ENCODE measurements around the gene MRPL38.

MRPL38 gene

DNA sequence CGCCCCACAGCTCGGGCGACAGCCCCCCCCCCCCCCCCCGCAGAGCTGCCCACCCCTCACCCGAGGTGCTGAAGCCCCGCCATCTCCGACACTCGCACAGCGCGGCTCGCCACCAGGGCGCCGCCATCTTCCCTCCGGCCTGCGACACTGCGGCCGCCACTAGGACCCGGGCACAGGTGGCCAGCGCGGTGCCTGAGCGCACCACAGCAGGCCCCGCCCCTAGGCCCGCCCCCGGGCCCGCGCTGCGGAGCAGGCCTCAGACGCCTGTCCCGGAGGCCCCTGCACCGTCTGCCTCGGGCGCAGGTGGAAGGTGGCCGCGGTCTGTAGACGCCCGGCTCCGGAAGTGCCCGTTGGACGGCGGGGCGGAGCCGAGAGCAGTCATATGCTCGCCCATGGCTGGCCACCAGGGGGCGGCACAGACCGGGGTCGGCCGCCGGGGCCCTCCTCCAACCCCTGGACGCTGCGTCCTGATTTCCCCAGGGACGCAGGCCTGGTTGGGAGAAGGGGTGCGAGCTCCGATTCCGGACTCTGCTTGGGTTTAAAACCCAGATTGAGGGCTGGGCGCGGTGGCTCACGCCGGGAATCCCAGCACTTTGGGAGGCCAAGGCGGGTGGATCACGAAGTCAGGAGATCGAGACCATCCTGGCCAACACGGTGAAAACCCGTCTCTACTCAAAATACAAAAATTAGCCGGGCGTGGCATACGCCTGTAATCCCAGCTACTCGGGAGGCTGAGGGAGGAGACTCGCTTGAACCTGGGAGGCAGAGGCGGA is at the start of gene MRPL38:
MRPL38 (minus strand) TSS at position 136 of the 773 bp plus-strand sequence; CDS start at position 127, 9 bp downstream.
- peak; percentile 96 to 99 for DNase-seq

DNA sequence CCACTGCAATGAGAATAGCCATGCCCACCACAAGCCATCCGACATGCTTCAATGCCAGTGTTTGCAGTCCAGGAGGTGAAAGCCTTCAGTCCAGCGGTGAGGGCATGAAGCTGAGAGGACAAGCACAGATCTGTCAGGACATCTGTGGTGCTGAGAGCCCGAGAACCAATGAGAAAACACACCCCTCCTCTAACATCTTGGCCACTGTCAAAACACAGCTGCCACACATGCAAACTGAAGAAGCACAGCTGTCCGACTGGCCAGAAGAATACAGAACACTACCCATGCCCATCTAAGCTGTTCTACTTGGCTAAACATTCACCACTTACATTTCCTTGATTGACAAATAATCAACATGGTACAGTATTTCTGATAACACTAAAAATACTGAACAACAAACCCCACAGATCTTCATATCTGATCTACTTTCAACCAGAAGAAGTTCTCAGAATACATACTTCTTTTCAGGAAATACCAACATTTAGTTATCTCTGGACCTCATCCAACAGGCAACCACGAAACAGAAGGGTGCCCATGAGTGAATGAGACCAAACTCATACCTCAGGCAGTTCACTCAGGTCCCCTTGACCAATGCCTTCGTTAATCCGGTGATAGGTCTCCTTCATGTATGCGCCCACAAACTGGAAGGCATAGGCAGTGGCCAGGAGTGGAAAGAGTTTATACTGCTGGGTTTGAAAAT is 46.3 kb upstream of the MRPL38 start:
- no peak for DNase-seq

DNA sequence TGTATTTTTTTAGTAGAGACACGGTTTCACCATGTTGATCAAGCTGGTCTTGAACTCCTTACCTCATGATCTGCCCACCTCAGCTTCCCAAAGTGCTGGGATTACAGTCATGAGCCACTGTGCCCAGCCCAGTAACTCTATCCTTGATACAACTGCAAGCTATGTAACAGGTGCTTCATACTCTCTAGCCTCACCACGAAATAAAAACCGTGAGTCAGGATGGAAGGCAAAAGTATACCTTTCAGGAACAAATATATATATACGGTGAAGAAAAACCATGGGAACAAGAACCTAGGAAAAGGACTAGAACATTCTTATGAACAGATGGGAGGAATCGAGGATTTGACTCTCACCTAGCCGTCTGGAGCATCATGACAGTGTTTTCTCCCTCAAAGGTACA is 45.7 kb upstream of the MRPL38 start:
- no peak for DNase-seq

DNA sequence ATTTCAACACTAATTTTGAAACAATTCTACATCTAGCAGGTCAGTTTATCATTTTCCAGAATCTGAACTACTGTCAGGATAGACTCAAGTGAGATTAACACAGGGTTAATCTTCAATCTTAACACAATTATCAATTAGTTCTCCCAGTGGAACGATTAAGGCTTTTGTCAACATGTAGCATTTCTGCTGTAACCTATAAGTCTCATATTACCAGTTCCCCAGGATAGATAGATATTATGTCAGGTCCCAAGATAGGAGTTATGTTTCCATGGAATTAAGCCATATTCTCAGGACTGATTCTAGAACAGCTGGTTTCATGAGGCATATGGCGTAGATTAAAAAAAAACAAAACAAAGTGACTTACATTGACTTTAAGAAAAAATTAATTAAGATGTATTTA is 40.5 kb upstream of the MRPL38 start:
- DNase-seq, result no peak

DNA sequence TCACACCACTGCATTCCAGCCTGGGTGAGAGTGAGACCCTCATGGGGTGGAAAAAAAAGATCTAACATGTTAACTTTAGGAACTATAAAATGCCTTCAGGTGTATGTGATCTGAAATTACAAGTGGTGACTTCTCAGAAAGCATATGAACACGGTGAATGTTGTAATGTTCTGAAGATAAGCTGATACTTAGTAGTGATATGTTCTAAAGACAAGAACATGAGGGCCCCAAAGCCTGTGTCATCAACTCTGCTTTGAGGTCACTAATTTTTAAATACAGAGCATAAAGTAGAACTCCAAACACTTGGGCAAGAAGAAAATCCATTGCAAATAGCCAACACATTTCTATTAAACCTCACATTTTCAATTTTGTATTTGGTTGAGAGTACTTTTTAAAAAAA is 38.8 kb upstream of the MRPL38 start:
- DNase-seq, result no peak

DNA sequence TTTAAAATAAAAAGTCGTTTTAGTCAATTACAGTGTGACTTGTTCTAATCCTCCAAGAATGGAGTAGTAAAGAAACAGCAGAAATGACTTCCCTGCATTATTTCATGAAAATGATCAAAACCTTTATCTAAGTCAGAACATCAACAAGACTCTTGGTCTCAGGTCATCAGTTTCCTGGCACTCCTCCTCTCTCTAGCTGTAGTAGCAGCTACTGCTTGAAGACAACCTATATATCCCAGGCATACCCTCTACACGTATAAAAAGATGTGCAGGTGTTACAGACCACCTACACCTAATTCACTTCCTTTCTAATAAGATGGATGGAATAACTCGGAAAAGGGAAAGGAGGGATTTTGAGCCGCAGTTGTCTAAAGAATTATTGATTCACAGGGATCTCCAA is 37.8 kb upstream of the MRPL38 start:
- no peak for DNase-seq

DNA sequence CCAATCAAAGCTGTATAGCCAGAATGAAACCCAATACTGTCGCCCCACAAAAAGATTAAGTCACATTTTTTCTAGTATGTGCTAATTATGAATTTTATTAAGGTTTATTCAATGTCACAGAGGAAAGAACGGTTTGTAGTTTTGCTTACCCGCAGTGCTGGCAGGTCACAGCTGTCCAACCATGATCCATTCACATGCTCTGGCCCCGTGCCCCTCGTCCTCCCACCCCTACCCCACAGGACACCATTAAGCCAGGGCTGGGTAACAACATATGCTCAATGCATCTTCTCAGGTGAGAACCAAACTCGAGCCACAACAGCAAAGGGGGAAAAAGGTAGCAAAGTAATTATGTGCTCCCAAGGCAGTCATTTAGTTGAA is 36.7 kb upstream of the MRPL38 start:
- DNase-seq, result peak in 1 of 2 experiments; percentile 20

DNA sequence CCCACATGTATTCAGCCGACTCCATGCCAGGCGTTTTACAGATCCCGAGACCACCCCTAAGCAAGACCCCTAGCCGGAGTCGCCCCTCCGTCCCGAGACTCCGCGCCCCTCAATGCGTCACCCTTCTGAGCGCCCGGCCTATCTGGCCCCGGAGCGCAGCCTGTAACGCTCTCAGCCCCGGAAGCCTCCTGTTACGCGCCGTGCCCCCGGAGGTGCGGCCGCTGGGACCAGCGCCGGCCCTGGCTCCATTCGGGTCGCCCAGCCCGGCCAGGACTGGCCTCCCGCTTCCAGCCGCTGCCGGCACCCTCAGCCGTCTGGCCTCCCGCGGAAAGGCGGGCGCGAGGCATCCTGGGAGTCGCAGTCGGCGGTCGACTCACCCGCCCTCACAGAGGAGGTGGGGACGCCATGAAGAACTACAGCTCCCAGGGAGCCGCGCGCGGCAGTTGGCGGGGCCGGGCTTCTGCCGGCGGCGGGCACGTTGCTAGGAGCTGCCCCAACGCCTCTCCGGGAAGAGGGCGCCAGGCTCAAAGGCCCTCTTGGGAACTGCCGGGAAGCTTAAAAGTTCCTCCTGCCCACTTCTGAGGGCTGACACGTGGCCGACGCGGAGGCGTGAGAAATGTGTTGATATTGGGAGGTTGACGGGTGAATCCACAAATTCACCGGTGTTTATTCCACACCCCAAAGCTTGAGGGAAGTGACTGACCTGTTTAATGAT is 36.2 kb upstream of the MRPL38 start, which contains the start of gene FBF1:
FBF1 (minus strand) TSS at position 316 of the 715 bp plus-strand sequence. CDS start 2,893 bp downstream, outside the sequence.
- peak; percentile 92 for DNase-seq

DNA sequence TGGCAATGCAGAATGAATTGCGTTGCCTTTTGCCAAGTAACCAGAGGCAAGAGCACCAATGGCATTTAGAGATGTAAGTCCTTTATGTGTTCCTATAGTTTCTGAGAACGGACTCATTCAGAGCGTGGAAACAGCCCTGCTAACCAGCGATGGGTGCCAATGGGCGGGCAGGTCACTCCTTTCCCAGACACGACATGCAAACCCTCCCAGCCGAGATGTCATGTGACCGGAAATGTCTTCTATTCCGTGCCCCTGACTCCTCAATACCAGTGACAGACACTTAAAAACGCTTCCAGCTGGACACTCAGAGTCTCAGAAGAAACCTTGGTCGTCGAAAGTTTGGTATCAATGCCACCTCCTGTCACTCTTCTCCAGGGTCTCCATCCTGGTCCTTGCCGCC is 33.0 kb upstream of the MRPL38 start:
- DNase-seq, result no peak

DNA sequence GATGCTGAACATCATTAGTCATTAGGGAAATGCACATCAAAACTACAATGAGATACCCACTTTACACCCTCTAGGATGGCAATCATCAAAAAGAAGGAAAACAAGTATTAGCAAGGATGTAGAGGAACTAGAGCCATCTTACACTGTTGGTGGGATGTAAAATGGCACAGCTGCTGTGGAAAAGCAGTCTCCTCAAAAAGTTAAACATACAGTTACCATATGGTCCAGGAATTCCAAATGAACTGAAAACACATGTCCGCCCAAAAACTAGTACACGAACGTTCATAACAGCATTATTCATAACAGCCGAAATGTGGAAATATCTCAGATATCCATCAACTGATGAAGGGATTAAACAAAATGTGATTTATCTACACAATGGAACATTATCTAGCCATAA is 29.1 kb upstream of the MRPL38 start:
- no peak for DNase-seq

DNA sequence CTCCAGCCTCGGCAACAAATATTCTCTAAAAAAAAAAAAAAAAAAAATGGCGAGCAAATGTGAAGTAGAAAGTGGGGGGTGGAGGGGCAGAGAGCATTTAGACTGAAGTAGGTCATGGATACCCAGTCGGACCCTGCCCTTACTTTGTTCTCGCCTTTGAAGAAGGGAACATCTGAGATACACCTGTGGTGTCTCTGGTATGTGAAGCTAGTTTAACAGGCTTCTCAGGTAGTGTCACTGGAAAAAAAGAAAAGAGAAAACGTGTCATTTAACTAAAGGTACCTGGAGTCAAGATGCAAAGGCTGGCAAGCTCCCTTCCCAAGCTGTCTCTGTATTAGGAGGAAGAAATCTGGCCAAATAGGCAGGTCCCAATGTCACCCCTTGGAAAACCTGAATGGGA is 28.2 kb upstream of the MRPL38 start:
- no peak for DNase-seq

DNA sequence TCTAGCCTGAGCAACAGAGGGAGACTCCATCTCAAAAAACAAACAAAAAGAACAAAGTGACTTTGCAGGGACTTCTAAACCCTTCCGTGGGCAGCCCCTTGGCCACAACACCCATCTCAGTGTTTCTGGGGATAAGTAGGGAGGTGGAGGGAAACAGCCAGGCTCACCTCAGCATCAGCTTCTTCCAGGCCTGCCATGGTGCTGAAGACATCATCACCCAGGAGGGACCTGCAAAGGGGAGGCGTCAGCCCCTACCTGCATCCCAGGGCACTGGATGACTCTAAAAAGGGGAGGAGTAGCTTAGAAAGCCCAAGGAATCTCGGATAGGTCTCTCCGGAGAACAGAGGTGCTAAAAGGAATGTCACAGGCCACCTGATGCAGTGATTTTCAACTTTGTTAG is 26.4 kb upstream of the MRPL38 start:
- no peak for DNase-seq

DNA sequence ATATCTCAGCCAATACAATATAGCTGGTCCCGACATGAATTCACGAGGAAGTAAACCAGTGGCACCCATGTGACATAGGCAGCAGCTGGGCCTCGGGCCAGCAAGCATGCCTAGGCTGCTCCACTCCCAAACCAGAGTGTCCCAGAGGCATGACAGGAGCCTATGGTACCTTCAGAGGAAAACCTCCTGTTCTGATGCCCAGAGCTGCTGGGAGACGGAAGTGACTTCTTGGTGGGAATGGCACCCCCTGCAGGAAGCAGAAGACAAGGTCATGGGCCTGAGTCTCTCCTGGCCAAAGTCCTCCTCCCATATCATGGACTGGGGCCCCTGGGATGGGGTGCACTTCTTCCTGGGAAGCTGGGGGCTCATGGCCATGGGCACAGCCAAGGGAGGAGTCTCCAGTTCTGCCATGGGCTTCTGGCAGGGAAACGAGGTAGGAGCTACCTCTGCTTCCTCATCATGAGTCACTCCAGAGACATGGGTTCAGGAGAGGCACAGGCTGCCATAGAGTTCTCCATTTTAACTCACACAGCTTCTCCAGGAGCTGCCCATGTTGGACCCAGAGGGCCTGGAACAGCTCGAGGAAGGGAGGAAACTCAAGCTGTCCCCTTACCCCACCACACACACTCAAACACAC is 22.7 kb upstream of the MRPL38 start:
- DNase-seq, result no peak

DNA sequence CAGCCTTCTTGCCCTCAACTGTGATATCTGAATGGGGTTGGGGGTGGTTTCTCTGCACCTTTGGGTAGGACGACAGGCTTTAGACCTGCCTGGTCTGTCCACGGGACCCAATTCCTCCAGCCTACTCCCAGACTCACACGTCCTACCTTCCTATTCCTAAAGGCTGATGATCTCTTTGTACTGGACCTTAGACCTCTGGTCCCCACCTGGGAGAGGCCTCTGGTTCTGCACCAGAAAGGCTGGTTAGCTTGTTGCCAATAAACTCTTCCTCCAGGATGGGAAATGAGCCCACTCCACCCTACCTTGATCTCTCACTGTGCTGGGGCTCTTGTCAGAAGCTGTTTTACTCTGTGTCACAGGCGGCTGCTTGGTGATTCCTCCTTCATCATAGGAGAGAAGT is 21.8 kb upstream of the MRPL38 start:
- DNase-seq, result no peak

DNA sequence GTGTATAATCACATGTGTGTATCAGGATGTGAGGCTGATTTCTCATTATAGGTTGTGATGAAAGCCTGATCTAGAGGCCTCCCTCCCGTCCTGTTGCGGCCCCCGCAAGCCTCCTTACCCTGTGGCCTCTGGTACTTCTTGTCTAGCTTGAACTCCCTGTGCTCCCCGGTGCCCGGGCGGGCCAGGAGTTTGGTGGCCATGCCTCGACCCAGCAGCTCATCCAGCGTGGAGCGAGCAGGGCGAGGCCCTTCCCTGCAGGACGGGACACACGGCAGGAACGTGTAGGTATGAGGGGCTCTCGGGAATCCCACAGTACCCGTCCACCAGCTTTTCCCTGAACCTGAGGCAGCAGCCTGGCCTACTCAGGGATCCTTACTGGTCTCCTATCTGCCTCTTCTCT is 21.2 kb upstream of the MRPL38 start:
- DNase-seq, result no peak

DNA sequence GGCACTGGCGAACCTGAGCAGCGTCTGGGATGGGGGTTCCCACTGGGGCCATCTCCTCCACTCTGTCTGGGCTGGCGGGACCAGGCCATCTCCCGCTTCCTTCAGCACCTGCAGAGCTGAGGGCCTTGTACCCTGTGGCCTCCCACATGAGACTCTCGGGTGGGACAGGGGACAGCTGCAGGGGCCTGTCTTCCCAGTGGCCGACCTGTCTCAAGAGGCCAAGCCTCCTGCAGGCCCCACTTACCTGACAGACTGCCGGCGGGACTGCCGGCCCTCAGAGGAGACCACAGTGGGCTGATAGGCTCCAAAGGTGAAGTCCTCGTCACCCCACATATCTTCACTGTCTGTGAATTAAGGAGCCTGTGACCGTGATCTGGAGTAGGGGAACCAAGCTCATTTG is 20.4 kb upstream of the MRPL38 start:
- no peak for DNase-seq

DNA sequence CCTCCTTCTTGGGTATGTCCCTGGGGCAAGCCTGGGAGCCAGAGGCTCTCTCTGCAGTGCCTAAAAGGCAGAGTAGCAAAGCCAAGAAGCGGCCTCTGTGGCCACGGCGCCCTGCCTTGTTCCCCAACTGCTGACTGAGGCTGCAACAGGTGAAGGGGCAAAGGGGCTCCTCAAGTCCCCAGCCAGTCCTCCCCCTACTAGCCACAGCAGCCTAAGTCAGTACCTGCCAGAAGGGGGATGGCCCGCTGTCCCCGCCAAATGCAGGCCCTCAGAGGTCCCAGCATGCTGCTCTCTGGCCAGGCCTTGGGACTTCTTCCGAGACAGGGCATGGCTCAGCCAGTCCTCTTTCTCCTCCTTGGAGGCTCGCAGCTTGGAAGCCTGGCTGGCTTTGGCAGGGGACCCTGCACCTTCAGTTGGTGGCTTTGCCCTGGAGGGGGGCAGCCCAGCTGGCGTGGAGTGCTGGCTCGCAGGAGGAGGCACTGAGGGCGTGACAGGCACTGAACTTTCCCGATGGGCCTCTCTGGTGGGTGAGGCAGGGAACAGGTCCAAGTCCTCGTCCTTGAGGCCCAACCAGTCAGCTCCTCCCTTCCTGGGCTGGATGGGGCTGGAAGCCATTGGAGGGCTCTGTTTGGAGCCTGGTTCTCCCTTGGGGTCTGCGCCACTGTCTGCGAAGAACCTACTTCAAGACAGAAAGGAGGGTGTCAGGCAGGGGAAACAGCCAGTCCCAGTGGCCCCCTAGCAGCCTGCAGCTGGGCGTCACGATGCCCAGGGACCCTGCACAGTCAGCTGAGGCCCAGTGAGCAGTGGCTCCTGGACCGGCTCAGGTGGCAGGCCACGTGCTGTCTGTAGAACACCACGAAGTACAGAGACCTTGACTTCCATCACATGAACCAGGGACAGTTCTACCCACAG is 18.5 kb upstream of the MRPL38 start:
- DNase-seq, result no peak

DNA sequence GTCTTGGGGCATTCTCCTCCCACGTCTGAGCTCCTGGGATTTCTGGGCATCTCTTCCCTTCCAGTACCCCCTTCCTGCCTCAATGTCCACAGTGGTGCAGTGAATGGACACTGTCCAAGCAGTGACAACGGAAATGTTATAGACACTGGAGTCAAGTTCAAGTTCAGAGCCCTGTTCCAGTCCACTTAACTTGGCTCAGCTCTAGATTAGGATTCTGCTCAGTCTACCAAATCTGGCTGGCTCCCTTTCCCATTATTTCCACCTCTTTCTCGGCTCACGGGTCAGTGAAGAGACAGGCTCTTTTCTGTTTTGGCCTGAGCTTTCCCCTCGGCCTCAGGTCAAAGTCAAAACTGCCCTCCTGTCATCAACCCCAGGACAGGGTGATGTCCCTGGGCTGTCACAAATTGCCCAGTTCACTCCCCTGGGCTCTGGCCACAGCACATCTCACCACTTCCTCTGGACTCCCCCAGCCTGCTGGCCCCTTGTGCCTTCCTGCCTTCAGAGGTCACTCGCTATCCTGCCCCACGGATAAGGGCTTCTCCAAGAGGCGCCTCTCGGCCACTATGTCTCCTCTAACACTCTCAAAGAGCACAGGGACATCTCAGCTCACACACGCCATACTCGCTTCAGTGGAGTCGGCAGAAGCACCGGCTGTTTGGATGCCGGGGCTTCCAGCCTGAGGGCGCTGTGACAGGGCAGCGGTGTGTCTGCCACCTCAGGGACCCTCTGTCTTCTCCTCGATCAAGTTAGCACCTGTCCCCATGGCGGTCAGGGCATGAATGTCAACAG is 17.7 kb upstream of the MRPL38 start:
- DNase-seq, result no peak

DNA sequence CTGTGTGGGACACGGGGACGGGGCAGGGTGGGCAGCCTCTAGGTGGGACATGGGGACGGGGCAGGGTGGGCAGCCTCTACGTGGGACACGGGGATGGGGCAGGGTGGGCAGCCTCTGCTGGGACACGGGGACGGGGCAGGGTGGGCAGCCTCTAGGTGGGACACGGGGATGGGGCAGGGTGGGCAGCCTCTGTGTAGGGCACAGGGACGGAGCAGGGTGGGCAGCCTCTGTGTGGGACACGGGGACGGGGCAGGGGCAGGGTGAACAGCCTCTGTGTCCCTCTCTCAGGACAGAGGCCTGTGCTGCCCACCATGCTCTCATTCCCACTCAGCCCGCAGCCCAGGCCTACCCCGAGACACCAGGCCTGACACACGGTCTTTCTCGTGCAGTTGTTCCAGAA is 16.9 kb upstream of the MRPL38 start:
- DNase-seq, result no peak

DNA sequence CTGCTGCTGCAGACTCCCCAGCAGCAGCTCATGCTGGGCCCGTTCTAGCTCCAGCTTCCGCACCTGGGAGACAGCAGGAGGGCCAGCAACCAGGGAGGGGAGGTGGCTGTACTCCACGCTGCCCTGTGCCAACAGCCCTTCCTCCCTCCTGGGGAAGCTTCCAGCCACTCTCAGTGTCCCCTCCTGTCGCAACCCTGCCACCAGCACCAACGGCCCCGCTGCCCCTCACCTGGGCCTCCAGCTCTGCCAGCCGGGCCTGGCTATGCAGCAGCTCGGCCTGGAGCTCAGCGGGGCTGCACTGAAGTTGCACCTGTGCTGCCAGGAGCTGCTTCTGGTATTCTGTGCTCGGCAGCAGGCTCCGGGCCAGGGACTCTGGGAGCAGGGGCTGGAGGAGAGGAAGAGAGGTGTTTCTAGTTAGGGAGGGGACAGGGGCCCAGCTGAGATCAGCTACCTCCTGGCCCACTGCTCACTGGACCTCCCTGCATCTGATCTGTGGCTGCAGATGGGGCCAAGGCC is 15.4 kb upstream of the MRPL38 start:
- no peak for DNase-seq

DNA sequence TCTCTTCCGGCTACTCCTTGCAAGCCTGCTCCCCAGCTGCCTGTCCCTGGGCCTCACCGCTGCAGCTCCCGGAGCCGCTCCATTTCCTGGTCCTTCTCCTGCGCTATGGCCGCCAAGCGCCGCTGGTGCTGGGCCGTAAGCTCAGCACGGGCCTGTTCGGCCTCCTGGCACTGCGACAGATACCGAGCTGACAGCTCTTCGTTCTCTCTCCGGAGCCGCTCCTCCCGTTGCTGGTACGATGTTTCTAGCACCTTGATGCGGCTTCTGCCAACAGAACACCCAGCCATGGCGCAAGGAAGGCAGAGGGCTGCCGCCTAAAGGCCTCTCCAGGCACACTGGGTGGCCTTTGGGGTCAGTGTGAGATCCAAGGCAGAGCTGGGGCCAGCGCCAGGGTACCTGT is 14.9 kb upstream of the MRPL38 start:
- no peak for DNase-seq
